Activated CD4-positive, alpha-beta T cell treated with anti-CD3 and anti-CD28 coated beads for 48 hours (primary cell): Measurements from ENCODE around the gene TEPSIN.

ENCODE experiments used
- DNase-seq: peaks from one replicate; pipeline ENCODE4 v3.0.0-alpha.2; 2020

Gene TEPSIN

DNA sequence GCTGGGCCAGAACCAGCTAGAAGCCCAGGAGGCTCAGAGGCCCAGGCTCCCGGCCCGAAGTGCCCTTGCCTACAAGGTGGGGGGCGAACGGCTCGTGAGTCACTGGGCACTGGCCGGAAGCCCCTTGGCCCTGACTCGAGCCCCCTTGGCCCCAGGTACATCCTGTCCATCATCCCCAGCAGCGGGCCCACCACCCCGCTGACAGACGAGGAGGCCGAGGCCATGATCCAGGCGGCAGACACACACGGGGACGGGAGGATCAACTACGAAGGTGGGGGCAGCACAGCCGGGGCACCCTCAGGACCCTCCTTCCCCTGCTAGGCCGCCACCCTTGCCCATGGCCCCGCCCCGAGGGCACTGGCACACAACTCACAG lies 57.1 kb downstream of the TEPSIN start:
- no peak for DNase-seq

DNA sequence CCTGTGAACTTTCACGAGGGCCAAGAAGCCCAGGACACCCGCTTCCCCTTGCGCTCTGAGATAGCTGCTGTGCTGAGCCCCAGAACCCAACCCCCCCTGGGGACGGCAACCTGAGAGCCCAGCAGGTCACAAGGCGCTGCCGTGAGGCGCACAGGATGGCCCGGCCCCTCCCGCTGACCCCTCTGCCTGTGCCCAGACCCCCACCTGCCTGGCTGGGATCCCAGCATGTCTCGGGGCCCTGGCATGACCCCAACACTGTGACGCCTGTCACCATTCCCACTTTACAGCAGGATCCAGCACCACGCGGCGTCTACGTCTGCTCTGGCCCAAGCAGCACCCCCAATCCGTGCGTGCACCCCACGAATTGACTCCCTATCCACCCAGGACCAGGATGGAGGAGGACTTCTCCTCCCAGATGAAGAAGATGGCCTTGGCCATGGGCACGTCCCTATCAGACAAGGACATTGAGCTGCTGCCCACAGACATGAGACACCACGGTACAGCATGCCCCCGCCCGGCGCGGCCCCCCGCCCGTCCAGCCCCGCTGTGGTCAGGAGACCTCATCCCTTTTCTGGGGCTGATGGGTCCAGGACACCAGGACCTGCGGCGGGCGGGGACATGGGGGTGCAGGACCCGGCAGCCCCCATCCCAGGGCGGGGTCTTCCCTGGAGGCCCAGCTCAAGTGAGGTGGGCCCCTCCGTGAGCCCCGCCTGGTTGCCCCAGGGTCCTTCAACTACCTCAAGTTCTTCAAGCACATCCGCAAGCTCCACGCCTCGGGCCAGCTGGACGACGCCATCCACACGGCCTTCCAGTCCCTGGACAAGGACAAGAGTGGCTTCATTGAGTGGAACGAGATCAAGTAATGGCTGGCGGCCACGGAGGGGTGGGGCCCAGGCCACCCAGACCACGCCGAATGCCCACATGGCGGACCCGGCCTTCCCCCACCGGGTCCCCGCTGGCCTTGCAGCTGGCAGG lies 57.7 kb downstream of the TEPSIN start:
- DNase-seq: no peak

DNA sequence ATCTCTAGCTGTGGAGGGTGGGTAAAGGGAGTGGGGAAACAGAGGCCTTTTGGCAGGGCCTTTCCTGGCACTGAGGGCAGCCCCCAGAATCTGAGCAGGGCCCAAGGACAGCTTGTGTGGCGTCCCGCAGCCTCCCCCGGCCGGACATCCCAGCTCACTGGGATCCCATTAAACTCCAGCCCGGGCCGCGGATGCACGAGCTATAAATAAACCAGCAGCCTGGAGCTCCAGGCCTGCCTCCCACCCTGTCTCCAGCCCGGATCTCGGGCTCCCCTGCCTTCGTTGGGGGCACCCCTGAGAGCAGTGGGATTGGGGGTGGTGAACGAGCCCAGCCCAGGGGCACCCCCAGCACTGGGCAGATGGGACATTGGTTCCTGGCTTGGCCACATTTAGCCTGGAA lies 59.0 kb downstream of the TEPSIN start:
- DNase-seq: no peak

DNA sequence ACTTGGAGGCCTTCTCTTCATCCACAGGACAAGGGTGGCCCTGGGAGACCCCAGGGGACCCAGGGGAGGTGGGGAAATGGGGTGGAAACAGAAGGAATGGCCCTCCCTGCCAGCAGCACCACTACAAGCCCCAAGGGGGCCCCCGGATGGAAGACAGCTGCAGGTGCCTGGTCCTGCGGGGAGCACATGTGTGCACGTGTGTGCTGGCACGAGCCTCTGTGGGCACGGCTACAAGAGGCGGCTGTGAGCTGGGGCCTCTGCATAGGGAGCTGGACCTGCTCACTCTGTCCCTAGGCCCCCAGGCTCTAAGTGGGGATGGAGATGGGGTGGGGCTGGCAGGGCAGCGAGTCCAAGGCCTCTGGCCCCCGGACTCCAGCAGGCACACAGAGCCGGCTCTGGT lies 59.6 kb downstream of the TEPSIN start:
- DNase-seq: no peak
